Left ventricle myocardium superior (tissue), 1 donor: Measurements from ENCODE around the gene ZNF446. TPM values are rescaled to one million over a fixed set of nuclear protein-coding genes. Genes with fewer than 3 reads are reported as not detected.

Source experiments
- ATAC-seq: fragments of 200-7000 bp; cut with Tn5 transposase; one replicate; pipeline ENCODE4 v1.9.1; 2020; ENCODE audit warnings: mild to moderate bottlenecking, moderate library complexity
- DNase-seq: peaks from one replicate; pipeline ENCODE4 v3.0.0-alpha.2; 2020
- intact Hi-C: fragments of 100-400 bp; cut with micrococcal nuclease; formaldehyde crosslinking; loops from one replicate; pipeline ENCODE4 v1.11.0; 2022
- total RNA-seq: library from RNA; stranded (reverse); fragmentation: NEBNext Ultra II Directional; extraction: Animal tissue kit (Norgen Biotek cat#: 25700); gene quantifications from one replicate; pipeline ENCODE4 v1.2.1, GENCODE V29; 2021
- donor health status: DM: no; HTN: yes; CAD: no; lungs with severe emphysema.

ZNF446 gene
- total RNA-seq, 1 donor from 2014 or later, result 4.6 TPM

- no peak for DNase-seq
- ATAC-seq, result no peak
- intact Hi-C loops, result no loop called here
Observed at GRCh38 chr19:58518256-58519086, 42.3 kb downstream of the ZNF446 start.

GRCh38 chr19:58519087-58519354 lies 42.9 kb downstream of the ZNF446 start:
- intact Hi-C loops, result no loop called here
- peak; percentile 65 for ATAC-seq
- DNase-seq, result peak; percentile 65

- ATAC-seq (peak; percentile 90), DNase-seq (peak; percentile 93)
- intact Hi-C loops, result no loop called here
Observed at GRCh38 chr19:58519355-58520256, 43.5 kb downstream of the ZNF446 start, which contains the start of gene ZBTB45. Gene ZBTB45, minus strand, starts transcription at chr19:58519810. Its CDS starts 2,137 bp downstream, at chr19:58517673.

GRCh38 chr19:58520257-58520599 lies 44.1 kb downstream of the ZNF446 start:
- intact Hi-C loops, result no loop called here
- DNase-seq (no peak), ATAC-seq (no peak)

- DNase-seq, result no peak
- ATAC-seq, result no peak
- intact Hi-C loops, result no loop called here
Observed at GRCh38 chr19:58521651-58522050, 45.5 kb downstream of the ZNF446 start.

- ATAC-seq (no peak), DNase-seq (no peak)
- intact Hi-C loops, result no loop called here
Observed at GRCh38 chr19:58522709-58523108, 46.6 kb downstream of the ZNF446 start.

- no peak for ATAC-seq
- no peak for DNase-seq
- intact Hi-C loops, result no loop called here
Observed at GRCh38 chr19:58529405-58529804, 53.3 kb downstream of the ZNF446 start.

Other genes with a start within 250 kb of the ZNF446 start
- gene ZNF544, start 247.4 kb upstream of the ZNF446 start, total RNA-seq, result 24.6 TPM
- gene ZNF8, start 197.4 kb upstream of the ZNF446 start, total RNA-seq, result 4.8 TPM
- gene ERVK3-1, start 171.0 kb upstream of the ZNF446 start, total RNA-seq, result 18.4 TPM
- 1.5 TPM for gene ZSCAN22, start 149.4 kb upstream of the ZNF446 start, total RNA-seq
- gene A1BG, start 122.9 kb upstream of the ZNF446 start, total RNA-seq, result 5.7 TPM
- 0.55 TPM for gene ZNF497, start 113.6 kb upstream of the ZNF446 start, total RNA-seq
- 0.37 TPM for gene ZNF837, start 95.3 kb upstream of the ZNF446 start, total RNA-seq
- 483 TPM for gene RPS5, start 89.1 kb upstream of the ZNF446 start, total RNA-seq
- gene RNF225, start 80.7 kb upstream of the ZNF446 start, total RNA-seq, result not detected
- gene ZNF584, start 67.7 kb upstream of the ZNF446 start, total RNA-seq, result 17.8 TPM
- 5.6 TPM for gene ZNF132, start 36.2 kb upstream of the ZNF446 start, total RNA-seq
- 3.7 TPM for gene ZNF324B, start 24.7 kb upstream of the ZNF446 start, total RNA-seq
- 5.0 TPM for gene ZNF324, start 9.3 kb upstream of the ZNF446 start, total RNA-seq
- gene SLC27A5, start 35.6 kb downstream of the ZNF446 start, total RNA-seq, result 4.3 TPM
- gene ZBTB45, start 43.5 kb downstream of the ZNF446 start, total RNA-seq, result 10.4 TPM
- 152 TPM for gene TRIM28, start 67.7 kb downstream of the ZNF446 start, total RNA-seq
- 134 TPM for gene CHMP2A, start 78.8 kb downstream of the ZNF446 start, total RNA-seq
- gene UBE2M, start 82.3 kb downstream of the ZNF446 start, total RNA-seq, result 144 TPM
- 11.3 TPM for gene MZF1, start 97.0 kb downstream of the ZNF446 start, total RNA-seq